GM23248 (cell line): ENCODE data around the gene PLVAP. TPM values are rescaled to one million over a fixed set of nuclear protein-coding genes. Genes with fewer than 3 reads are reported as not detected.

ENCODE experiments used
- DNase-seq: peaks from one replicate; pipeline ENCODE4 v3.0.0-alpha.2; 2015
- H2AFZ ChIP-seq: fragments of 200-600 bp; sonication (generic); 2 replicates; pipeline ENCODE4 v1.6.1; 2016; ENCODE audit warnings: antibody characterized with exemption
- H3F3A ChIP-seq: fragments of 200-600 bp; sonication (generic); 2 replicates; pipeline ENCODE4 v1.6.1; 2016; ENCODE audit warnings: mild to moderate bottlenecking, antibody characterized with exemption, mixed run types; ENCODE audit not compliant: insufficient read depth
- H3K27ac ChIP-seq: fragments of 200-600 bp; sonication (generic); 2 replicates; pipeline ENCODE4 v1.5.1; 2016; ENCODE audit warnings: mild to moderate bottlenecking
- H3K27me3 ChIP-seq: fragments of 200-600 bp; sonication (generic); replicated peaks from 2 replicates; pipeline ENCODE4 v1.6.1; 2016; ENCODE audit warnings: mild to moderate bottlenecking; ENCODE audit not compliant: insufficient read depth
- H3K36me3 ChIP-seq: fragments of 200-600 bp; sonication (generic); 2 replicates; pipeline ENCODE4 v1.6.1; 2016; ENCODE audit warnings: low read depth, mild to moderate bottlenecking
- H3K4me1 ChIP-seq: fragments of 200-600 bp; sonication (generic); 2 replicates; pipeline ENCODE4 v1.6.1; 2016; ENCODE audit warnings: mild to moderate bottlenecking; ENCODE audit not compliant: insufficient read depth
- H3K4me2 ChIP-seq: fragments of 200-600 bp; sonication (generic); one replicate; pipeline ENCODE4 v1.6.1; 2016; ENCODE audit warnings: mild to moderate bottlenecking; ENCODE audit not compliant: unreplicated experiment
- H3K4me3 ChIP-seq: fragments of 200-600 bp; sonication (generic); 2 replicates; pipeline ENCODE4 v1.5.1; 2016; ENCODE audit warnings: mild to moderate bottlenecking
- H3K79me2 ChIP-seq: fragments of 200-600 bp; sonication (generic); 2 replicates; pipeline ENCODE4 v1.6.1; 2016; ENCODE audit warnings: mild to moderate bottlenecking; ENCODE audit not compliant: insufficient read depth
- H3K9ac ChIP-seq: fragments of 200-600 bp; sonication (generic); 2 replicates; pipeline ENCODE4 v1.6.1; 2016; ENCODE audit warnings: mild to moderate bottlenecking
- H3K9me2 ChIP-seq: fragments of 200-600 bp; sonication (generic); 2 replicates; pipeline ENCODE4 v1.6.1; 2016; ENCODE audit warnings: mixed run types, mild to moderate bottlenecking, moderate library complexity; ENCODE audit not compliant: insufficient read depth
- H3K9me3 ChIP-seq: fragments of 200-600 bp; sonication (generic); one replicate; pipeline ENCODE4 v1.6.1; 2017; ENCODE audit warnings: low read depth
- H4K20me1 ChIP-seq: fragments of 200-600 bp; sonication (generic); 2 replicates; pipeline ENCODE4 v1.6.0; 2016; ENCODE audit not compliant: insufficient read depth
- EZH2 ChIP-seq: fragments of 200-600 bp; sonication (generic); IDR thresholded peaks from 2 replicates; pipeline ENCODE4 v1.6.1; 2018; ENCODE audit warnings: antibody characterized with exemption, mild to moderate bottlenecking; ENCODE audit not compliant: insufficient read depth, poor library complexity, severe bottlenecking
- EZH2phosphoT487 ChIP-seq: fragments of 200-600 bp; sonication (generic); IDR thresholded peaks from 2 replicates; pipeline ENCODE4 v1.6.1; 2018; ENCODE audit warnings: antibody characterized with exemption, moderate library complexity, mild to moderate bottlenecking, low read depth; ENCODE audit not compliant: insufficient read depth
- WGBS, 2 experiments: methylation state at CpG; one replicate each; pipeline ENCODE4 v1.1.6; 2015 to 2017; ENCODE audit warnings: low lambda C conversion rate in 2 of 2, low coverage in 1 of 2; ENCODE audit errors: missing lambda C conversion rate in 2 of 2; 5-methylcytosine and 5-hydroxymethylcytosine counted together
- in situ Hi-C: fragments of 300-500 bp; cut with MboI; formaldehyde crosslinking; loops from 2 replicates; pipeline ENCODE4 v1.15.0; 2020
- polyA plus RNA-seq: library from polyadenylated mRNA; unstranded; fragments of >200 nt; fragmentation: Nextera tagmentation; extraction: Ambion mirVana; gene quantifications from 2 replicates; pipeline ENCODE4 v1.2.1, GENCODE V29; 2016
- total RNA-seq: library from RNA; depleted of rRNA; stranded (reverse); fragments of >200 nt; shearing (Covaris generic); gene quantifications from 2 replicates; pipeline ENCODE4 v1.2.3, GENCODE V29; 2014

PLVAP gene
- total and polyA plus RNA-seq, 2 experiments from 2014 or later, result not detected

DNA sequence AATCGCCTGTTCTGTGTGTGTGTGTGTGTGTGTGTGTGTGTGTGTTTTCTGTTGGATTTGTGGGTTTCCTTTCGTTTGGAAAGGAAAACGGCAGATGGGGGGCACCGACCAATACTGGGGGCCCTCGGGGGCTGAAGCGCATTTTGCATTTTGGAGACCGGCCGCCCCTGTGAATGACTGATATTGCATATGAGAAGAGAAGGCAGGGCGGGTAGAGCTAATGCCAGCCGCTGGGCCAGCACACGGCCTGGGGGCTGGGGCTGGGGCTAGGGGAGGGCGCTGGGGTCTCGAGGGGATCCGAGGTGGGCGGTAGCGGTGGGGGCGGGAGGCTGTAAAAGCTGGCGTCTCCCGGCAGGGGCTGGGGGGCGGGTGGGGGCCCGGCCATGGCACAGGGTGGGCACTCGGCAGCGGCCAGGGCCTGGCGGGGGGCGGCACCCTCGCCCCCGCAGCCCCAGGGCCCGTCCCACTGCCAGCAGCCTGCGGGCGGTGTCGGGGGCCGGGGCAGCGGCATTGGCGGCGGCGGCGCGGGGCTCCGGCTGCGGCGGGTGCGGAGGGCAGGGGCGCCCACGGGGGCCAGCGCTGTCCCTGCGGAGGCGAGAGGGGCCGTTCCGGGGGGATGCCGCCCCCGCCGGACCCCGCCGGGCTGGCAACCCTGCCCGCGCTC, 53.7 kb downstream of the PLVAP start:
- Histone ChIP-seq H3K27ac (no peak overlapping the region), H3K4me3 (no peak overlapping the region), H3K27me3 (no peaks in the 10 kb centered on the region), H3K9me2 (no peaks in the 10 kb centered on the region), H3K79me2 (no peaks in the 10 kb centered on the region), H3K36me3 (no peaks in the 10 kb centered on the region), H3K4me2 (peak overlapping the region; percentile 0), H3K9me3 (no peaks in the 10 kb centered on the region), H4K20me1 (no peaks in the 10 kb centered on the region), H3K9ac (no peak overlapping the region), H2AFZ (no peak overlapping the region), H3K4me1 (no peaks in the 10 kb centered on the region), H3F3A (0 out of 2 replicates have a peak, but pooled peaks cover 12% of the 10 kb centered on the region)
- TF ChIP-seq EZH2 (no peak), EZH2phosphoT487 (no peak)
- no peak for DNase-seq
- WGBS, 2 experiments, result 64 to 78% methylated on average over 10 to 56 of the region's 56 CpGs
- in situ Hi-C loops, result no loop called here

DNA sequence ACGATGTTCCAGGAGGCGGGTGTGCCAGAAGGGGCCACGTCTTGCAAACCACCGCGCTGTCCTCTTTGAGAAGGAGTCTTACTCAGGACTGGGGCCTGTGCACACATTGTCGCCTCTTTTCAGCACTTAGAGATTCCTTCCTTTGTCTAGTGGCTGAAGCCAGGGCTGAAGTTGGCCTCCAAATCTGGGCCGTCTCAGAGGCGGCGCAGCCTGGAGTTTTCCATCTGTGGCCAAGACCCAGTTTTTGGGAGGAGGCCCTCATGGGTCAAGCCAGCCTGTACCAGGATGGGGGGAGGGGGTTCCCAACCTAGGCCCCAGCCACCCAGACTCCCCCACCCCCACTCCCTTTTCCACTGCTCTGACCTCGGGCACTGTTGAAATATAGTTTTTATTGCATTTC, 54.3 kb downstream of the PLVAP start:
- H3K36me3 ChIP-seq, result no peaks in the 10 kb centered on the region
- no peaks in the 10 kb centered on the region for H3K79me2 ChIP-seq
- H3K27ac ChIP-seq, result no peak overlapping the region
- peak overlapping the region; percentile 0 for H3K4me2 ChIP-seq
- H3K9ac ChIP-seq, result no peak overlapping the region
- no peak overlapping the region for H2AFZ ChIP-seq
- no peaks in the 10 kb centered on the region for H4K20me1 ChIP-seq
- H3K4me1 ChIP-seq, result no peaks in the 10 kb centered on the region
- TF ChIP-seq EZH2, result no peak
- no peak for TF ChIP-seq EZH2phosphoT487
- 0 out of 2 replicates have a peak, but pooled peaks cover 12% of the 10 kb centered on the region for H3F3A ChIP-seq
- H3K27me3 ChIP-seq, result no peaks in the 10 kb centered on the region
- no peaks in the 10 kb centered on the region for H3K9me3 ChIP-seq
- no peaks in the 10 kb centered on the region for H3K9me2 ChIP-seq
- H3K4me3 ChIP-seq, result no peak overlapping the region
- no peak for DNase-seq
- in situ Hi-C loops, result no loop called here
- 58 to 61% methylated on average over 9 to 10 of the region's 10 CpGs for WGBS, 2 experiments

DNA sequence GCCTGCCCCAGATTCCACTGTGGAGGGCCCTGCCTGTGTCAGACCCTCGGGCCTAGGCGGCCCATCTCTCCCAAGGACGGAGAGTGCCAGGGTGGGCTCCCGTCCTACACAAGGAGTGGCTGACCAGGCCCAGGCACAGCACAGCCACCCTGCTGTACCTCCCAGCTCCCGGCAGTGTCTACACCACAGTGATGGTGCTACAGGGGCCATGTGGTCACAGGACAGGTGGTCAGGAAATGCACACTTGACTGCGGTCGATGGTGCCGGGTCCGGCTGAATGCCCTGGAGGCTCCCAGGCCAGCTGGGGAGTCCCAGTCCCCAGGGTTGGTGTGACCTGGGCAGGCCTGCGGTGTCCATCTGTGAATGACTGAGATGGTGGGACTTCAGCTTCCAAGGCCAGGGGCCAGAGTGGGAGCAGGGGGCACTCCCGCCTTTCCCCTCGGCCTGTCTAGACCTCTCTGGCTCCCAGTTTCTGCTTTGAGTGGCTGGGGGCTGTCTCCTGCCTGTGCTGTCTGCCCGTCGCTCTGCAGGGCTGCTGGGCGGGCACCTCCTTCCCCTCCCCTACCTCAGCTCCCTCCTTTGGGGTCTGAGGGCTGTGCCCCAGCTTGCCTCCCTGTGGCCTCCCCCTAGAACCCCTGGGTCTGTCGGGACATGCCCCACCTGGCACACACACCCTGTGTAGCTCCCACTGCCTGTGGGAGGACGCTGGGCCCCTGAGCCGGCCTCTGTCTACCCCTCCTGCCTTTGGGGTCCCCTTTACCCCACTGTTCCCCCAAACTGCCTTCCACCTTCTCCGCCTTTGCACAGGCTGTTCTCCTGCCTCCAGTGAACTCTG, 55.3 kb downstream of the PLVAP start:
- in situ Hi-C loops, result no loop called here
- WGBS, 2 experiments, result 96 to 98% methylated on average over 18 to 19 of the region's 19 CpGs
- H3K9me2 ChIP-seq, result no peaks in the 10 kb centered on the region
- no peaks in the 10 kb centered on the region for H3K79me2 ChIP-seq
- H4K20me1 ChIP-seq, result no peaks in the 10 kb centered on the region
- no peaks in the 10 kb centered on the region for H3K4me1 ChIP-seq
- no peak for TF ChIP-seq EZH2
- no peak overlapping the region for H3K27ac ChIP-seq
- no peak for DNase-seq
- no peak overlapping the region for H3K9ac ChIP-seq
- H3F3A ChIP-seq, result 0 out of 2 replicates have a peak, but pooled peaks cover 12% of the 10 kb centered on the region
- H3K4me3 ChIP-seq, result no peak overlapping the region
- no peaks in the 10 kb centered on the region; the same call in 1 of the 2 replicates for H3K36me3 ChIP-seq
- H3K27me3 ChIP-seq, result no peaks in the 10 kb centered on the region
- no peak overlapping the region for H3K4me2 ChIP-seq
- H2AFZ ChIP-seq, result no peak overlapping the region
- H3K9me3 ChIP-seq, result no peaks in the 10 kb centered on the region

DNA sequence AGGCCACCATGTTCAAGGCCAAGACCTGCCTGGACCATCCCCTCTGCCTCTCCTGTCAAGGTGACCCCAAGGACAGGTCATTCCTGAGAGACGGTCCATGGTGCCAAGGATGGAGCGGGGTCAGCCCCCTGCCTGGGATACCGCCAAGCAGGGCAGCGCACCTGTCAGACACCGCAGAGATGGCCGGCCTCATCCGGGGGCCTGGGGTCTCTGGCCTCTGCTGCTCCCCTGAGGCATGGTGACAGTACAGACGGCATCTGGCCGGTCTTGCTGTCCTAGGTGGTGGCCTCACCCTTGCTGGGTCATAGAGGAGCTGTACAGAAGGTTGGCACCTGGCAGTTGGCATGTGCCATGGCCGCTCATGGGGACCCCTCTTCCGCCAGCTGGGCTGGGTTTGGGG, 56.7 kb downstream of the PLVAP start:
- Histone ChIP-seq H3K4me1 (no peaks in the 10 kb centered on the region), H3K79me2 (no peaks in the 10 kb centered on the region), H3K4me2 (no peak overlapping the region), H3K9me3 (no peaks in the 10 kb centered on the region), H3K27ac (no peak overlapping the region), H3K36me3 (no peaks in the 10 kb centered on the region; the same call in 1 of the 2 replicates), H3F3A (no peaks in the 10 kb centered on the region), H3K4me3 (no peak overlapping the region), H2AFZ (no peak overlapping the region), H4K20me1 (no peaks in the 10 kb centered on the region), H3K27me3 (no peaks in the 10 kb centered on the region), H3K9me2 (no peaks in the 10 kb centered on the region), H3K9ac (no peak overlapping the region)
- TF ChIP-seq EZH2 (no peak), EZH2phosphoT487 (no peak)
- DNase-seq, result no peak
- 81 to 87% methylated on average over 11 of the region's 11 CpGs for WGBS, 2 experiments
- in situ Hi-C loops, result no loop called here
